ENCODE data around the gene FAM3A. TPM values are rescaled to one million over a fixed set of nuclear protein-coding genes. Genes with fewer than 3 reads are reported as not detected.

FAM3A gene
- total RNA-seq, 1 experiment from 2014 or later = 48.2 TPM

DNA sequence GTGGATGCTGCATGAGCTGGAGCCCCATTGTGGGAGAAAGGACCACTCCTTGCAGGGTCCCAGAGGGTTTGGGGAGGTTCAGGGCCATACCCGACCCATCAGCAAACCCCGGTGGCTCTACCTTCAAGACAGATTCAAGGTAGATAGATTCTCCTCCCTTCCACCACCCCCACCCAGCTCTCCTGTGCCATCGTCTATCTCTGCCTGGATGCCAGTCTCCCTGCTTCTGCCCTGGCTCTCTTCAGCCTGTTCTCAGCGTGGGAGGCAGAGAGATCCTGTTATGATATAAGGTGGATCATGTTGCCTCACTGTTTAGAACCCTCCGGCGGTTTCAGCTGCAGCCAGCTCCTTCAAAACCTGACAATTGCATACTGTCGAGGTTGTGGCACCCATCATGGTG is 42.3 kb downstream of the FAM3A start:
- Histone ChIP-seq H3K36me3 (no peaks in the 10 kb centered on the region), H3K27me3 (no peaks in the 10 kb centered on the region), H3K9me3 (no peaks in the 10 kb centered on the region), H3K4me3 (no peak overlapping the region)
- no peak for DNase-seq

DNA sequence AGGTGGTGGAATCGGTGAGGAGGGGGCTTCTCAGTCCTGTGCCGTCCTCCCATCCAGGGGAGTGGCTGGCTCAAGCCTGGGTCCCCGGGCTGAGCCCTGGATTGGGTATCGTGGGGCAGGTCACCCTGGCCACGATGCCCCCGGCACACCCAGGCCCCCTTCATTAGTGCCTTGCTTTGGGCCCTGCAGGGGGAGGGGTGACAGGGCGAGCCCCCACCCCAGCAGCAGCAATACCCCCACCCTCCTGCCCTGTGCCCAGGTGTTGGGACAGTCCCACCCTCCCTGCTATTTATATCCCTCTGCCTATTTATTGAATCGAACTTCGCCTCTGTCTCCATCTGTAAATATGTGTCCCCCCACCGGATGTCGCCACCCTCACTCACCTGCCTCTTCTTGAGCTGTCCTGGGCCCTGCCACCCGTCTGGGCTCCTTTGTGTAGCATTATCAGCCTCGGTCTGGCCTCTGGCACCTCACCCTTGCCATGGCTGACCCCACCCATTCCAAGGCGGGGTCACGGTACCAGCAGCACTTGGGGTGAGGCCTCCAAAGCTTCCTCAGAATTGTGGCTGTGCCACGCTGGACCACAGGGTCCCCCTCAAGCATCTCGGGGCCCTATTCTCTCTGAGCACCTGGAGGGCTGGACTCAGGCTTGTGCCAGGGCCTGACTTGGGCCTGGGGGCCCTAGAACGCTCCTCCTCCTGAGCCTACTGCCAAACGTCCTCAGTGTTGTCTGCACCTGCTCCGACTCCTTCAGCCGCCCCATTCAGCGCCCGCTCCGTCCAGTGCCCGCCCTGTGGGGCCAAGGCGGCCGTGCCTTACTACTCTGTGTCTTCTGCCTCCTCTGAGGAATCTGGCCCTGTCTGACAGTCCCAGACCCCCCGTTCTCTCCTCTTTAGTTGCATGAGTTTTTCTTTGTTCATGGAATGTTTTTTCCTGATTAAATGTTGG is 43.1 kb downstream of the FAM3A start:
- Histone ChIP-seq H3K27me3 (no peaks in the 10 kb centered on the region), H3K4me3 (no peak overlapping the region), H3K9me3 (no peaks in the 10 kb centered on the region)

DNA sequence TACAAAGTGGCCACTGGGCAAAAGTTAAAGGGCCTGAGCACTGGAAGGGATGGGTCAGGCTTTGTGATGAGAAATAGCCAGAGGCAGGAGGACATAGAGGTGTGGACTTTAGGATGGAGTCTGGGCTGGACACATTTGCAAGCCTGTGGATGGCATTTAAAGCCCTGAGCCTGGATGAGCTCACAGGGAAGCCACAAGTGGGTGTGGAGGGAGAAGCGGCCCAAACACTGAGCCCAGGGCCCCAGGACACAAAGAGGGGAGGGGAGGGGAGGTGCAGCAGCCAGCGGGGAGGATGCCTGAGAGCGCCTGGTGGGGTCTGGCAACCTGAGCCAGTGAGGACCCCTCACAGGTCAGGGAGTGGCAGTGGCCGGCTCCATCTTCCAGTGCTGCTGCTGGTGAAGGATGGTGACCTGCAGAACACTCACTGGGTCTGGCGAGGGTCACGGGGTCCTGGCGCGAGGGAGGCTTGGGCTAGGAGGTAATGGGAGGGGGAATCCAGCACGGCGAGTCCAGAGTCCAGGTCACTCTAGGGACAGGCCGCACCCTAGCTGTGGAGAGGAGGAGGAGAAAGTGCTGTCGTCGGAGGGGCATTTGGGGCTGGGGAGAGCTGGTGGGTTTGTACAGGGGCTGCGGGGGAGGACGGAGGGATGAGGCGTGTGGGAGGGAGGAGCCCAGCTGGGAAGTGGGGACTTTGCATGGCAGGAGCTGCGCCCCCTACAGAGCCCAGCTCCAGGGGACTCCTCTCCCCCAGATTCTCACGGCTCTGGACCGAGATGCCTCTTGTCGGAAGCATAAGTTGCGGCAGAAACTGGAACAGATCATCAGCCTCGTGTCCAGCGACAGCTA is 44.0 kb downstream of the FAM3A start:
- Histone ChIP-seq H3K9me3 (no peaks in the 10 kb centered on the region), H3K27me3 (no peaks in the 10 kb centered on the region), H3K4me3 (no peak overlapping the region), H3K36me3 (no peaks in the 10 kb centered on the region)
- no peak for DNase-seq

More for the DNA sequence above, 43.1 kb downstream of the FAM3A start:
- H3K36me3 ChIP-seq = no peaks in the 10 kb centered on the region
- DNase-seq = no peak

DNA sequence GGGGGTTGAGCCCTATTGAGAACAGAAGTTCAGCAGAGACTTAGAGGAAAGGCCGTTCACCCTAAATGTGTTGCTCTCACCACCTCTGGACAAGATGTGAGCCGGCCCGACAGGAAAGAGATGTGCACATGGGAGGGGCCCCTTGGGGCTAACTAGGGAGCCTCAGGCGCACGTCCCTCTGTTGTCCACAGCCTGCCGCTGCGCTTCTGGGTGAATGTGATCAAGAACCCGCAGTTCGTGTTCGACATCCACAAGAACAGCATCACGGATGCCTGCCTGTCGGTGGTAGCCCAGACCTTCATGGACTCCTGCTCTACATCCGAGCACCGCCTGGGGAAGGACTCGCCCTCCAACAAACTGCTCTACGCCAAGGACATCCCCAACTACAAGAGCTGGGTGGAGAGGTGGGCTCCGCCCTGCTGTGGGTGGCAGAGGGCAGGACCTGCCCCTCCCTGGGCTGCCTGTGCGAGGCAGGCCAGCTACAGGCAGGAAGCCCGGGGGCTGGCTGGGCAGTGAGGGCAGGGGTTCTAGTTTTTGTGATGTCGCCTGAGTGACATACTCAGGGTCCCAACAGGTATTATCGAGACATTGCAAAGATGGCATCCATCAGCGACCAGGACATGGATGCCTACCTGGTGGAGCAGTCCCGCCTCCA is 45.0 kb downstream of the FAM3A start:
- Histone ChIP-seq H3K27me3 (no peaks in the 10 kb centered on the region), H3K36me3 (no peaks in the 10 kb centered on the region), H3K9me3 (no peaks in the 10 kb centered on the region), H3K4me3 (no peak overlapping the region)
- DNase-seq = no peak

DNA sequence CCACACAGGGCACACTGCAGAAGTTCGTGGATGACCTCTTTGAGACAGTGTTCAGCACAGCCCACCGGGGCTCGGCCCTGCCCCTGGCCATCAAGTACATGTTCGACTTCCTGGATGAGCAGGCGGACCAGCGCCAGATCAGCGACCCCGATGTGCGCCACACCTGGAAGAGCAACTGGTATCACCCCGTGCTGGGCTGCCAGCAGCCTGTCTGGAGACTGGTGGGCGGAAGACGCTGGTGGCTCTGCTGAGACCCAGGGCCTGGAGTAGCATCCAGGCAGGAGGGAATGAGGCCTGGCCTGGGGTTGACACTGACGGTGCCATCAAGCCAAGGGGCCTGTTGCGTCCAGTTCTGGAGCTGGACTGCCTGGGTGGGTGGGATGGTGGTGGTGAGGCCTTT is 45.6 kb downstream of the FAM3A start:
- H3K36me3 ChIP-seq = no peaks in the 10 kb centered on the region
- H3K9me3 ChIP-seq = no peaks in the 10 kb centered on the region
- DNase-seq = no peak
- H3K4me3 ChIP-seq = no peak overlapping the region
- H3K27me3 ChIP-seq = no peaks in the 10 kb centered on the region

DNA sequence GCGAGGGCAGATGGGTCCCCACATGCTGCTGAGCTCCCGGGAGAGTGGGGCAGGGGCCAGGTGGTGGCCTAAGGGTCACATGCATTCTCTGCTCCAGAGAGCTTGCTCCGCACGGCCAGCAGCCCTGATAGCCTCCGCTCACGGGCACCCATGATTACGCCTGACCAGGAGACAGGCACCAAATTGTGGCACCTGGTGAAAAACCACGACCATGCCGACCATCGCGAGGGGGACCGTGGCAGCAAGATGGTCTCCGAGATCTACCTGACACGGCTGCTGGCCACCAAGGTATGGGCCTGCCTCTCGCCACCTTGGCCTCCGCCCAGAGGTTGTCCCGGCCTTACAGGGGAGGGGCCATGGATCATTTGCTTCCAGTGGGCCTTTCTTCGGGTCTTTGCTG is 46.2 kb downstream of the FAM3A start:
- Histone ChIP-seq H3K4me3 (no peak overlapping the region), H3K36me3 (no peaks in the 10 kb centered on the region), H3K9me3 (no peaks in the 10 kb centered on the region), H3K27me3 (no peaks in the 10 kb centered on the region)
- DNase-seq = no peak

DNA sequence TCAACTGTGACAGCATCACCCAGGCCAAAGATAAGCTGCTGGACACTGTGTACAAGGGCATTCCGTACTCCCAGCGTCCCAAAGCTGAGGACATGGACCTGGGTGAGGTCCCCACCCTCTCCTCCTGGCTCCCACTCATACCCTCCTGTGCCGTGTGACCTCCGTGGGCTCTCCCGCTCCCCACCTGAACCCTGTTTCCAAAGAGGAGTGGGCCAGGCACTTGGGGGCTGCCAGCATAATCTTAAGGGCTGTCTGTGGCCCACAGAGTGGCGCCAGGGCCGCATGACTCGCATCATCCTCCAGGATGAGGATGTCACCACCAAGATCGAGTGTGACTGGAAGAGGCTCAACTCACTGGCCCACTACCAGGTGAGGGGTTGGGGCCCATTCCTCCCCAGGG is 46.9 kb downstream of the FAM3A start:
- H3K4me3 ChIP-seq = no peak overlapping the region
- H3K36me3 ChIP-seq = no peaks in the 10 kb centered on the region

DNA sequence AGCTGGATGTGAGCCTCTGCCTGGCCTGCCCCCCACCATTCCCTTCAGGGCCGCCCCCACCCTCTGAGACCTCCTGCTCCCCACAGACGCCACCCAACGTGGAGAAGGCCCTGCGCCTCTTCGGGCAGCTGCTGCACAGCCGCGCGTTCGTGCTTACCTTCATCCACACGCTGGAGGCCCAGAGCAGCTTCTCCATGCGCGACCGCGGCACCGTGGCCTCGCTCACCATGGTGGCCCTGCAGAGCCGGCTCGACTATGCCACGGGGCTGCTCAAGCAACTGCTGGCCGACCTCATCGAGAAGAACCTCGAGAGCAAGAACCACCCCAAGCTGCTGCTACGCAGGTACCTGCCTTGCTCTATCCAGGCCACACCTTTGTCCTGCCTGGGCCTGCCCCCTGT is 47.8 kb downstream of the FAM3A start:
- Histone ChIP-seq H3K4me3 (no peak overlapping the region), H3K9me3 (no peaks in the 10 kb centered on the region), H3K36me3 (no peaks in the 10 kb centered on the region), H3K27me3 (no peaks in the 10 kb centered on the region)
- DNase-seq = no peak

More for the DNA sequence above, 46.9 kb downstream of the FAM3A start:
- H3K9me3 ChIP-seq = no peaks in the 10 kb centered on the region
- H3K27me3 ChIP-seq = no peaks in the 10 kb centered on the region
- no peak for DNase-seq

DNA sequence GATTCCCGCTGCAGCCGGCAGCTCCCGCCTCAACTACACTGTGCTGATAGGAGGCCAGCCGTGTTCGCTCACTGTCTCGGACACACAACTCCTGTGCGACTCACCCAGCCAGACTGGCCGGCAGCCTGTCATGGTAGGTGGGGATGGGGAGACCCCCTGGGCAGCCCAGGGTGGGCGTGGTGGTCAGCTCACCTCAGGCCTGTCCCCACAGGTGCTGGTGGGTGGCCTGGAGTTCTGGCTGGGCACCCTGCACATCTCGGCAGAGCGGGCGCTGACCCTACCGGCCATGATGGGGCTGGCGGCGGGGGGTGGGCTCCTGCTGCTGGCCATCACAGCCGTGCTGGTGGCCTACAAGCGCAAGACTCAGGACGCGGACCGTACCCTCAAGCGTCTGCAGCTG is 48.5 kb downstream of the FAM3A start:
- H3K36me3 ChIP-seq = no peaks in the 10 kb centered on the region

DNA sequence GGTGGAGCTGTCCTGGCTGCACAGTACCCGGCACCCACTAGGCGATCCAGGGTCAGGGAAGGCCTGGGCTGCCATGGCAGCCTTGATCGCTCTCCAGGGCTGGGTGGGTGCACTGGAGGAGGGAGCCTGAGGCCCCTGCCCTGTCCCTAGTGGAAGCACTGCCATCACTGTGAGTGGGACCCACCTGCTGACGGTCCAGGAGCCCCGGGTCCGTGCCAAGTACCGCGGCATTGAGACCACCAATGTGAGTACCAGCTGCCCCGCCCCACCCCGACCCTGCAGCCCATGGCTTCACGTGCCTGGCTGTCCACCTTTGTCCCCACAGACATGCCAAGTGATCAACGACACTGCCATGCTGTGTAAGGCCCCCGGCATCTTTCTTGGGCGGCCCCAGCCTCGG is 49.1 kb downstream of the FAM3A start:
- Histone ChIP-seq H3K27me3 (no peaks in the 10 kb centered on the region), H3K36me3 (no peaks in the 10 kb centered on the region), H3K4me3 (no peak overlapping the region), H3K9me3 (no peaks in the 10 kb centered on the region)
- DNase-seq = no peak

More for the DNA sequence above, 48.5 kb downstream of the FAM3A start:
- DNase-seq = no peak
- Histone ChIP-seq H3K9me3 (no peaks in the 10 kb centered on the region), H3K27me3 (no peaks in the 10 kb centered on the region), H3K4me3 (no peak overlapping the region)

DNA sequence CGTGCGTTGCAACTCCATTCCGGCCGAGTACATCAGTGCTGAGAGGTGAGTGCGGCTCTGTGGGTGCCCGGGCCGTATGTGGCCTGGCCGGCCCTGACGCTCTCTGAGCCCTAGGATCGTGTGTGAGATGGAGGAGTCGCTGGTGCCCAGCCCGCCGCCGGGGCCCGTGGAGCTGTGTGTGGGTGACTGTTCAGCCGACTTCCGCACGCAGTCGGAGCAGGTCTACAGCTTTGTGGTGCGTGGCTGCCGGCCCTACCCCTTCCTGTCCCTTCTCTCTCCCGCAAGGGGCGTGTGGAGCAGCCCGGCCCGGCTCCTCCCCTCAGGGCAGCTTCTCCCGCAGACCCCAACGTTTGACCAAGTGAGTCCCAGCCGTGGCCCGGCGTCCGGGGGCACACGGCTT is 50.0 kb downstream of the FAM3A start:
- no peak for DNase-seq
- Histone ChIP-seq H3K4me3 (no peak overlapping the region), H3K9me3 (no peaks in the 10 kb centered on the region), H3K27me3 (no peaks in the 10 kb centered on the region), H3K36me3 (no peaks in the 10 kb centered on the region)

DNA sequence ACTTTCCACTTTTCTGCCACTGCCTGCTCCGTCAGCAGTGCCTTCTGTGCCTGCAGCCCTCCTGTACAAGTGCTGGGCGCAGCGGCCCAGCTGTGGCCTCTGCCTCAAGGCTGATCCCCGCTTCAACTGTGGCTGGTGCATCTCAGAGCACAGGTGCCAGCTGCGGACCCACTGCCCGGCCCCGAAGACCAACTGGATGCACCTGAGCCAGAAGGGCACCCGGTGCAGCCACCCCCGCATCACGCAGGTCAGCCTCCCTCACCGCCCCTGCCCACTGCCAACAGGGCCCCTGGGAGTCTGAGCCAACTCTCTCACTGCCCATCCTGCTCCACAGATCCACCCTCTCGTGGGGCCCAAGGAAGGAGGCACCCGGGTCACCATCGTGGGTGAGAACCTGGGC is 50.4 kb downstream of the FAM3A start:
- H3K9me3 ChIP-seq = no peaks in the 10 kb centered on the region
- no peak overlapping the region for H3K4me3 ChIP-seq
- H3K27me3 ChIP-seq = no peaks in the 10 kb centered on the region
- no peaks in the 10 kb centered on the region for H3K36me3 ChIP-seq
- DNase-seq = no peak

DNA sequence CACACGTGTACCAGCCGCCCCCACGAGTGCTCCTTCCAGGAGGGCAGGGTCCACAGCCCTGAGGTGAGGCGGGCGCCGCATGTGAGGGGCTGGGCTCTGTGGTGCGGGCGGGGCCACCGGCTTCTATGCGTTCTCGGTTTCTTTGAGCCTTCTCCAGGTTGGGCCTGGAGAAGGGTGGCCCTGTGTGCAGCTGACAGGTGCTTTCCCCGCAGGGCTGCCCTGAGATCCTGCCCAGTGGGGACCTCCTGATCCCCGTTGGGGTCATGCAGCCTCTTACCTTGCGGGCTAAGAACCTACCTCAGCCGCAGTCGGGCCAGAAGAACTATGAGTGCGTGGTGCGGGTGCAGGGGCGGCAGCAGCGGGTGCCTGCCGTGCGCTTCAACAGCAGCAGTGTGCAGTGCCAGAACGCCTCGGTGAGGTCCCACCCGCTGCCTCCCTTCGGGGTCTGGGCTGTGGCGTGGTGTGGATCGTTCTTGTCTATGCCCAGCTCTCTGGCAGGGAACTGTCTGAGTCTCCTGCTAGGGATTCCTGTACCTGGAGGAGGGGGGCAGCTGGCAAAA is 51.1 kb downstream of the FAM3A start:
- no peaks in the 10 kb centered on the region for H3K36me3 ChIP-seq

DNA sequence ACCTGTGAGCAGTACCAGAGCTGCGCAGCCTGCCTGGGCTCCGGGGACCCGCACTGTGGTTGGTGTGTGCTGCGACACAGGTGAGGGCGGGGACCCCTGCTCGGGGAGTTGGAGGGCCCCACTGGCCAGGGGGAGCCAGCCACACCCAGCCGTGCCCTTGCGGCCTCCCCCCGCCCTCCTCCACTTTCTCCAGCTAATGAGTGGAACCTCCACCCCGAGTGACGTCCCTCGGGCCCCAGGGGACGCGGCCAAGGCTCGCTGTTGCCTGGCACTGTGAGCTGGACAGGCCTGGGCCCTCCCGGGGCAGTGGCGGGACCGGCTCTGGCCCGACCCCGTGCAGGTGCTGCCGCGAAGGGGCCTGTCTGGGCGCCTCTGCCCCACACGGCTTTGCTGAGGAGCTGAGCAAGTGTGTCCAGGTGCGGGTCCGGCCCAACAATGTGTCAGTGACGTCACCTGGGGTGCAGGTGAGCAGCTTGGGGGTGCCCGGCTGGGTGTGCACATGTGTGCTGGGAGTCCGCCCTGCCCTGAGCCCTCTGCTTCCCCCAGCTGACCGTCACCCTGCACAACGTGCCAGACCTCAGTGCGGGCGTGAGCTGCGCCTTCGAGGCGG is 52.3 kb downstream of the FAM3A start:
- Histone ChIP-seq H3K27me3 (no peaks in the 10 kb centered on the region), H3K9me3 (no peaks in the 10 kb centered on the region), H3K4me3 (no peak overlapping the region), H3K36me3 (no peaks in the 10 kb centered on the region)
- no peak for DNase-seq

More for the DNA sequence above, 51.1 kb downstream of the FAM3A start:
- Histone ChIP-seq H3K27me3 (no peaks in the 10 kb centered on the region), H3K4me3 (no peak overlapping the region), H3K9me3 (no peaks in the 10 kb centered on the region)
- DNase-seq = no peak

DNA sequence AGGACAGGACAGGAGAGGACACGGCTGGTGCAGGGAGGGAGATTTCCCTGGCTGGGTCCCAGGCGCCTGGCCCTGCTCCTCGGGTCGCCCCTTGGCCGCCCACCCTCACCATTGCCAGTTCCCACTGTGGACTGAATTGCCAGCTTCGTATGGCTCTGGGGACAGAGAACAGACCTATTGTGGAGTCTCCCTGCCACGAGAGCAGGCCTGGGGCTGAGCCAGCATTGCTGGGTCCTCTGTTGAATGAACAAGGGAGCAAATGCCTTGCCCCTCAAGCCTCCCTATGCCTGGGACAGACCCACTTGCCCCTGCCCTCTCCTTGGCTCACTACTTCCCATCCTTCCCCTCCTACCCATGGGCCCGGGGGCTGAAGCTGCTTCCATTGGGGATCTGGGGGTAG is 53.6 kb downstream of the FAM3A start:
- Histone ChIP-seq H3K4me3 (no peak overlapping the region), H3K9me3 (no peaks in the 10 kb centered on the region), H3K27me3 (no peaks in the 10 kb centered on the region), H3K36me3 (no peaks in the 10 kb centered on the region)
- no peak for DNase-seq

DNA sequence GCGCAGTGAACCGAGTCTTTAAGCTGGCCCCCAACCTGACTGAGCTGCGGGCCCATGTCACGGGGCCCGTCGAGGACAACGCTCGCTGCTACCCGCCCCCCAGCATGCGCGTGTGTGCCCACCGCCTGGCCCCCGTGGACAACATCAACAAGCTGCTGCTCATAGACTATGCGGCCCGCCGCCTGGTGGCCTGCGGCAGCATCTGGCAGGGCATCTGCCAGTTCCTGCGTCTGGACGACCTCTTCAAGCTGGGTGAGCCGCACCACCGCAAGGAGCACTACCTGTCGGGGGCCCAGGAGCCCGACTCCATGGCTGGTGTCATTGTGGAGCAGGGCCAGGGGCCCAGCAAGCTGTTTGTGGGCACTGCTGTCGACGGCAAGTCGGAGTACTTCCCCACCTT is 55.7 kb downstream of the FAM3A start:
- no peak for DNase-seq
- Histone ChIP-seq H3K36me3 (no peaks in the 10 kb centered on the region), H3K9me3 (no peaks in the 10 kb centered on the region), H3K27me3 (no peaks in the 10 kb centered on the region), H3K4me3 (no peak overlapping the region)

Measured in MG63 (cell line).